GM11168 (cell line): Measurements from ENCODE around the gene KLF3.

Source experiments
- in situ Hi-C: fragments of 300-500 bp; cut with MboI; formaldehyde crosslinking; loops from one replicate; pipeline ENCODE4 v1.12.0; 2022; ENCODE audit warnings: low sequenced_read_pairs; ENCODE audit not compliant: unreplicated experiment

Gene KLF3

DNA sequence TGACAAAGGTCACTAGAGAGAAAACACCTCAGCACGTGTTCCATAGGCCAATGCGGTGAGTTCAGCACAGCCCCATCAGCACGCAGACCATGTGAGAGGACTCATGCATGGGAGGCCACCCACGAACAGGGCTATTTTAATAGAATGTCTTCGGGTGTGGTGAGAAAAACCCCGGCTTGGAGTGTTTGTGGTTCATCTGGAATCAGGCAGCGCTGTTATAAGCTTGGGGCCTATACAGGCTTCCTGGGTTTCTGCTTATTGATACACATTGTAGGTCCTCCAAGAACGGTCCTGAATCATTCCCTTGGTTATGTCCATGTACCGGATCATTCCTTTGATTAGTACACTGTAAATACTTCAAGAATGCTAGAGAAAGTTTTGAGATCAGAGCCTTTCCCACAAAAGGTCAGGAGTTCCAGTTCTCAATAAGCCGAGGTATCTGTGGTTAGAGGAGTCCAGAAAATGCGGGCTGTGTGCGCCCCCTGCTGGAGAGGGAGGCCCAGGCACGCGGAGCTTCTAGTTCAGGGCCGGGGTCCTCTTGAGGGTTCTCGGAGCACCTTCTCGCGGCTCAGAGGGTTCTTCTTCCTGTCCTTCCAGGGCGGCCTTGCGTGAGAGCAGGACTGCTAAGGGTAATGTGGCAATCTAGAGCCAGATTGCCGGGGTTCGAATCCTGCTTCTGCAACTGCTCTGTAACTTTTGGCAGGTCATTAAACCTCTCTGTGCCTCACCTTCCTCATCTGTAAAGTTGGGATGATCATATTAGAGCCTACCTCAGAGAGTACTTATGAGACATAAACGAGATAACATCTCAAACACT lies 67.0 kb downstream of the KLF3 start:
- in situ Hi-C loops = loop anchor here (5.0 to 10.0 kb wide), 3 partner anchors 59 to 646 kb away; no protein-coding TSS in a partner anchor

DNA sequence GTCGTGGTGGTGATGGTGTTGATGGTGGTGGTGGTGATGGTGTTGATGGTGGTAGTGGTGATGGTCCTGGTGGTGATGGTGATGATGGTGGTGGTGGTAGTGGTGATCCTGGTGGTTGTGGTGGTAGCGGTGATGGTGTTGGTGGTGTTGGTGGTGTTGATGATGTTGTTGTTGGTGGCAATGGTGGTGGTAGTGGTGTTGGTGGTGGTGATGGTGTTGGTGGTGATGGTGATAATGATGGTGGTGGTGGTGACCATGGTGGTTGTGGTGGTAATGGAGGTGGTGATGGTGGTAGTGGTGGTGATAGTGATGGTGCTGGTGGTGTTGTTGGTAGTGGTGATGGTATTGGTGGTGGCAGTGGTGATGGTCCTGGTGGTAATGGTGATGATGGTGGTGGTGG lies 69.7 kb downstream of the KLF3 start:
- in situ Hi-C loops = loop anchor here (5.0 to 10.0 kb wide), 3 partner anchors 61 to 649 kb away; no protein-coding TSS in a partner anchor

DNA sequence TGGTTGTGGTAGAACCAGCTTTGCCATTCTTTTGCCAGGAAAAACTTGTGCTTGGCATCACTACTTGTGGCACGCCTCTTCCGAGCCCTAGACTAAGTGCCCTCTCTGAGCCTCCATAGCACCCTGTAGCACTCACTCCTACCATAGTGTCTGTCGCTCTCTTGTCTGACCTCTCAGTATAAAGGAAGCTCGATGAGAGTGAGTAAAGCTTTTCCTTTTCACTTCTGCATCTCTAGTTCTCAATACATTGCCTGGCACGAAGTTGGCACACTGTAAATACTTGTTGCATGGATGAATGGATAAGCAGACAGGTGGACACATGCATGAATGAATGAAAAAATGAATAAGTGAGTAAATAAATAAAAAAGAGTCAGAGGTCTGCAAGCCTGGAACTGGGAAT lies 70.4 kb downstream of the KLF3 start:
- in situ Hi-C loops = loop anchor here (5.0 to 10.0 kb wide), 3 partner anchors 62 to 650 kb away; no protein-coding TSS in a partner anchor

DNA sequence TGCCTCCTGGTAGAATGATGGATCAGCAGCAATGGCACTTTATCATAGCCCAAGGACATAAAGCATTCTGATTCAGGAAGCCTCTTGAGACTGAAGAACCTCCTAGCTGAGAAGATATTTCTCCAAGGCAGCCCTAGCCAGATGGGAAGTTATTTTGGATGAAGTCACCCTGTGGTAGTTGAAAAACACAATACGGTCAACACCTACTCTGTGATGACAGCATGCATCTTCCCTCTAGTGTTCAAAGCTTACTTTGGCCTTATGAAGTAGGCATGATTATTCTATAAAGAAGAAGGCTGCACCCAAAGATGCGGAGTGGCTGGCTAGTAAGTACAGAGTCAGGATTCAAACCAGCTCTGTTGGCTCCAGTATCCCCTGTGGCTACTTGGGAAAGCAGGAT lies 70.9 kb downstream of the KLF3 start:
- in situ Hi-C loops = loop anchor here (5.0 to 10.0 kb wide), 3 partner anchors 63 to 650 kb away; no protein-coding TSS in a partner anchor

DNA sequence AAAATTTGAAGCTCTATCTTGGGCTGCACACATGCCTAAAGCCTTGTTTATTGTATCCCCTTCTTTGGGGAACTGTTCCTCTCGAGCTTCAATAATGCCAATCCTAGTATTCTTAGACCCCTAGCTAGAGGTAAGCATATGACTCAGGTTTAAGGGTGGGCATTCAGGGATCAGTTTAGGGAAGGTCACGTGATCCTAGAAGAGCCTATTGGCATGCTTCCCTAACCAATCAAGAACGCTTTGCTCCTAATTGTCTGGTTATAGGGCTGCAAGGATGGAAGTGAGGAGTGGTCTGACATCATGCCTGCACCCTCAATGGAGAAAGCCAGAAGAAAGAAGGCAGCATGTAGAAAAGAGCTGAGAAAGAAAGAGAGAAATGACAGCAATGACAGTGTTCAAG lies 71.9 kb downstream of the KLF3 start:
- in situ Hi-C loops = loop anchor here (10.0 kb wide), 1 partner anchor 651 kb away; no protein-coding TSS in a partner anchor

DNA sequence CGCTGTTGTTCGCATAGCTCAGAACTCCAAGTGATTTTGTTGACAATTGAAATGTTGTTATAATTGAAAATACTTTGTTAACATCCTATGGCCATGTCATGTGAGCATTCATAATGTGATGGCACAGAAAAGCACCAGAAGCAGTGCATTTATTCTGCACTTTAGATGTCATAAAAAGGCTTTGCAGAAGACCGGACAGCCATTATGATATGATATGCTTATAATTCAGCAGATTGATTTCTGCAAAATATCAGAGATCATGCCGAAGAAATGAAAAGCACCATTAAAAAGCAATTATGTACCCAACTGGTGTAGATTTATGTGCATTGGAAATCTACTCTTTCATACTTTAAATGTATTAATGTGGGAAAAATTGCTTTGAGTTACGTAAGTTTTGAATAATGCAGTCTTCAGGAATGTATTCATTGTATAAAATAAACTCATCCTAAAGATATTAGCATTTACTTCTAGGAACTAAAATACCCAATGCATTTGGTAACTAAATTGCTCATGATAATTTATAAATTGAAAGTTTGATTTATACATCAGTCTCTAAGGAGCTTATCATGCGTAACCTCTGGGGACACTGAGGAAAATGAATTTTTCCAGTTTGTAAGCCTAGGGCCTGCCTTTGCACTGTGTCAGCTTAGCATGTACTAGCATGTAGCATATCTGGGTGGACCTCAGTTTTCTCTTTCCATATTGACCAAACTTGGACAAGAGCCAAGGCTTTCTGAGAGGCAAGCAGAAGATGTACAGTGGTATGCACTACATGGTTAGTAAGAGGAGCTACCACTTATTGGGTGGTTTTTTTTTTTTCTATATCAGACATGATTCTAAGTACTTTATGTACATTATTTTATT lies 75.2 kb downstream of the KLF3 start:
- in situ Hi-C loops = loop anchor here (10.0 kb wide), 1 partner anchor 654 kb away; no protein-coding TSS in a partner anchor

DNA sequence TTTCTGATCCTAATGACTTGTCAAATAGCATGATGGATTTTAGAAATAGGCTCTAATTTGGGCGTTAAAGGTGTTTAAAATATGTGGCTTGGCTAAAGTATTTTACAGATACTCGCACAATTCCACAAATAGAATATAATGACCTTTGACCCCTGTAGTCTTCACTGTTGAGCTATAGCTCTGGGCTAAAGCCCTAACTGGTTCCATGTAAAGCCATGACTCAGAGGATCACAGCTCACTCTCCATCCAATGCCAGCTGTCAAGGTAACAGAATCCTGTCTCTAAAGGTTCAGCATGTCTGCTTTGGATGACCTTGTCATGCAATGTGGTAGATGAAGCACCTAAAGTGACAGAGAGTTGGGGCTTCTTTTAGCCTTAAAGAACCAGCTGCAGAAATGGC lies 76.3 kb downstream of the KLF3 start:
- in situ Hi-C loops = loop anchor here (5.0 kb wide), 1 partner anchor 233 kb away; no protein-coding TSS in a partner anchor

DNA sequence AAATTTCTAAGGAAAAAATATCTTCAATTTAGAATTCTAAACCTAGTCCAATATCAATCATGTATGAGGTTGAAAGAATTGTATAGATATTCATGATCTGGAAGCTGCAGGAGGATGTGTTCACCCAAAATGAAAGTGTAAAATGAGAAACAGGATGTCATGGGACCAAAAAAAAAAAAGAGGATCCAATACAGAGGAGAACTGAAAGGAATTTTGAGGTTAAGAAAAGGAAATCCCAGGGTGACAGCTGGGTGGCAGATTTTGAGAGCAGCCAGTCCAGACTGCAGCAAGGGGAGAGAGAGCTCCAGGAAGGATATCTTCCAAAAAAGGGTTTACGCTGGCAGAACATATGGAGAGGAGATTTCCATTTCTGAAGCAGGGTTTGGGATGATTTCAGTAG lies 79.9 kb downstream of the KLF3 start:
- in situ Hi-C loops = loop anchor here (5.0 kb wide), 1 partner anchor 237 kb away; no protein-coding TSS in a partner anchor

DNA sequence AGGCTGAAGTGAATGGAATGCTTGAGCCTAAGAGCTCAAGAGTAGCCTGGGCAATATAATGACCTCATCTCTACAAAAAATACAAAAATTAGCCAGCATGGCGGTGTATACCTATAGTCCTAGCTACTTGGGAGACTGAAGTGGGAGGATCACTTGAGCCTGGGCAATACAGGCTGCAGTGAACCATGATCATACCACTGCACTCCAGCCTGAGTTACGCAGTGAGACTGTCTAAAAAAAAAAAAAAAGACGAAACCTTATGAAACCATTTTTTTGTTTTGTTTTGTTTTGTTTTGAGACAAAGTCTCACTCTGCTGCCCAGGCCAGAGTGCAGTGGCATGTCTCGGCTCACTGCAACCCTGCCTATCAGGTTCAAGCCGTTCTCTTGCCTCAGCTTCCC lies 81.9 kb downstream of the KLF3 start:
- in situ Hi-C loops = no loop called here

- in situ Hi-C loops = no loop called here
Observed at GRCh38 chr4:38747629-38748028, 83.6 kb downstream of the KLF3 start.

GRCh38 chr4:38749336-38749735 lies 85.3 kb downstream of the KLF3 start:
- in situ Hi-C loops = no loop called here
